GM18951 (cell line): ENCODE measurements around the gene PRAMEF6.
"Not testable (repeated sequence)": the region's sequence is repeated elsewhere in the genome, so short reads cannot be mapped to it uniquely, and the experiment has no call there.

Experiments used
- in situ Hi-C: fragments of 300-500 bp; cut with MboI; formaldehyde crosslinking; loops from one replicate; pipeline ENCODE4 v1.12.0; 2022; ENCODE audit warnings: low sequenced_read_pairs, mixed read lengths, inconsistent platforms; ENCODE audit not compliant: unreplicated experiment

PRAMEF6 gene

GRCh38 chr1:12947480-12947879 lies at the start of gene PRAMEF6:
PRAMEF6 (minus strand) TSS chr1:12947580; CDS start chr1:12942518, 5,062 bp downstream.
- in situ Hi-C loops: loop anchor here (25.0 kb wide), 1 partner anchor 290 kb away; the partner anchor contains the start of gene PRAMEF18

GRCh38 chr1:12924368-12924767 lies 23.0 kb downstream of the PRAMEF6 start:
- in situ Hi-C loops: not testable (repeated sequence)

DNA sequence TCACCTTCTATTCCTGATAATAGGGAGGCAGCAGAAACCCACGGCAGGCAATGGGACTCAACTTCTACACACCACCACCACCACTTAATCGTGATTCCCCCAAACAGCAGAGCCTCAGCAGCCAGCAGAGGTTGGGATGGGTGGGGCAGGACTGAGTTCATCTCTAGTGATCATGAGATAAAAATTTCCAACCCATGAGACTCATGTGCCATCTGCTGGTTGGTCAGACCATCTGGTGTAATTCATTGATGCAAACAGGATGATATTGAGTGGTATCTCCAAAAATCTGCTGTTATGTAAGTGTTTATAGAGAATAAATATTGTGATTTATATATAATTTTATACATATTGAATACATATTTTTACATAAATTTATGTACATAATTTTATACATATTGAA lies 25.6 kb downstream of the PRAMEF6 start:
- in situ Hi-C loops: not testable (repeated sequence)

GRCh38 chr1:12916310-12916709 lies 31.1 kb downstream of the PRAMEF6 start, which contains the start of gene PRAMEF7:
PRAMEF7 (plus strand) TSS chr1:12916610; CDS start chr1:12917693, 1,083 bp downstream.
- in situ Hi-C loops: not testable (repeated sequence)

- in situ Hi-C loops: not testable (repeated sequence)
These were observed 43.4 kb downstream of the PRAMEF6 start for GRCh38 chr1:12903793-12904572.

DNA sequence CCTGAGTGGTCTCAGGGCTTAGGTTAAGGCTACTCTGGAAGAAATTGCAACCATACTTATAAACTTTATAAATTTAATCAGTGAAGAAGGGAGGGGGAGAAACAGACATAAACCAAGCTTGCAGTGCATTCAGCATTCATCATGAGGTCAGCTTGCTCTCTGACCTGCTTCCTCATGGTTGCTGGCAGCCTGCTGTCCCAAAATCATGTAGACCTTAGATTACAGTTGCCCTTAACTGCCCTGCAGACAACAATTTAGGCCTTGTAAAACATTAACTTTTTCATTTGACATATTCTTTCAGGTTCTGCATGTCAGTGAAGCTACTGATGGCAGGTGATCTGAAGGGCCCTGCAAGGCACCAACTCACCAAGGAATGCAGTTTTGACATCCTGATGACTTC lies 48.2 kb downstream of the PRAMEF6 start:
- in situ Hi-C loops: not testable (repeated sequence)

DNA sequence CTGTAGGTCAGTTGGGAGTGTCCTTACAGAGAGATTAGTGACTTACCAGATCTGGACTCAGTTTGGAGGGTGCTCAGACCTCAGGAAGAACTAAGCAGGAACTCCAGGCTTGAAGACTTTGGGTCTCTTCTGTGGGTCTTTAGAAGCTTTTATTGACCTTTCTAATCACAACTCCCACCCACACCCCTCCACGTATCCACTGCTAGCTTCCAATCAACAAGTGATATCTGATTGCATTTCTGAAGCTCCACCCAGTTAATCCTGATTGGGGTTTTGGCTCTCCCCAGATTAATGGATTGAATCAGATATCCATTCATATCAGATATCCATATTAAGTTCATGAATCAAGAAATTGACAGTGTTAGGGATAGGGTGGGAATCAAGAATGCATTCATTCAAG lies 49.2 kb downstream of the PRAMEF6 start, which contains the start of gene PRAMEF10:
TSS of gene PRAMEF10 (minus strand) at position 101 of the 400 bp plus-strand sequence. CDS start 2,423 bp downstream, outside the sequence.
- in situ Hi-C loops: not testable (repeated sequence)
